B cell (primary cell): ENCODE data around the gene TDRD12.

Experiments
- CTCF ChIP-seq: fragments of 200-600 bp; IDR thresholded peaks from one replicate; pipeline ENCODE4 v1.8.0; 2022; ENCODE audit warnings: antibody characterized with exemption, mild to moderate bottlenecking
- EZH2 ChIP-seq: IDR thresholded peaks from 2 replicates; pipeline ENCODE4 v1.6.1; 2012; ENCODE audit warnings: borderline replicate concordance, low read depth, mild to moderate bottlenecking, moderate library complexity, low read length; ENCODE audit not compliant: insufficient read depth, poor library complexity, severe bottlenecking

- TF ChIP-seq CTCF (no peak), EZH2 (no peak)
Observed at GRCh38 chr19:32812571-32812970, 93.0 kb downstream of the TDRD12 start.
